ENCODE measurements around the gene ADORA3. TPM values are rescaled to one million over a fixed set of nuclear protein-coding genes. Genes with fewer than 3 reads are reported as not detected.

Gene ADORA3
- total RNA-seq, 1 experiment from 2014 or later = not detected

GRCh38 chr1:111507411-111508201 is 4.2 kb upstream of the ADORA3 start:
- peak; percentile 80 for DNase-seq (ENCODE audit: low read depth)

GRCh38 chr1:111506561-111506960 is 3.1 kb upstream of the ADORA3 start:
- no peak for DNase-seq (ENCODE audit: low read depth)

- DNase-seq (ENCODE audit: low read depth) = no peak
Measured at GRCh38 chr1:111505641-111506119, 2.2 kb upstream of the ADORA3 start.

- no peak for DNase-seq (ENCODE audit: low read depth)
Measured at GRCh38 chr1:111504097-111504496, 664 bp upstream of the ADORA3 start.

- no peak for DNase-seq (ENCODE audit: low read depth)
Measured at GRCh38 chr1:111501645-111502044, 1.8 kb downstream of the ADORA3 start.

- DNase-seq (ENCODE audit: low read depth) = no peak
Measured at GRCh38 chr1:111499026-111499785, 4.2 kb downstream of the ADORA3 start.

- no peak for DNase-seq (ENCODE audit: low read depth)
Measured at GRCh38 chr1:111497592-111497991, 5.8 kb downstream of the ADORA3 start.

- no peak for DNase-seq (ENCODE audit: low read depth)
Measured at GRCh38 chr1:111496398-111496797, 7.0 kb downstream of the ADORA3 start.

GRCh38 chr1:111491070-111491469 is 12.4 kb downstream of the ADORA3 start:
- no peak for DNase-seq (ENCODE audit: low read depth)

GRCh38 chr1:111490220-111490619 is 13.2 kb downstream of the ADORA3 start:
- DNase-seq (ENCODE audit: low read depth) = no peak

GRCh38 chr1:111489604-111490003 is 13.8 kb downstream of the ADORA3 start:
- no peak for DNase-seq (ENCODE audit: low read depth)

- DNase-seq (ENCODE audit: low read depth) = no peak
Measured at GRCh38 chr1:111488669-111489068, 14.8 kb downstream of the ADORA3 start.

- DNase-seq (ENCODE audit: low read depth) = no peak
Measured at GRCh38 chr1:111487133-111487532, 16.3 kb downstream of the ADORA3 start.

GRCh38 chr1:111486431-111486830 is 17.0 kb downstream of the ADORA3 start:
- peak; percentile 32 for DNase-seq (ENCODE audit: low read depth)

- DNase-seq (ENCODE audit: low read depth) = no peak
Measured at GRCh38 chr1:111484391-111485026, 18.9 kb downstream of the ADORA3 start.

- DNase-seq (ENCODE audit: low read depth) = no peak
Measured at GRCh38 chr1:111483876-111484275, 19.6 kb downstream of the ADORA3 start.

GRCh38 chr1:111483166-111483565 is 20.3 kb downstream of the ADORA3 start:
- DNase-seq (ENCODE audit: low read depth) = no peak

GRCh38 chr1:111481387-111482221 is 21.8 kb downstream of the ADORA3 start:
- DNase-seq (ENCODE audit: low read depth) = peak; percentile 81

GRCh38 chr1:111480674-111481073 is 22.8 kb downstream of the ADORA3 start:
- DNase-seq (ENCODE audit: low read depth) = no peak

GRCh38 chr1:111476761-111477309 is 26.6 kb downstream of the ADORA3 start:
- DNase-seq (ENCODE audit: low read depth) = no peak

- no peak for DNase-seq (ENCODE audit: low read depth)
Measured at GRCh38 chr1:111476214-111476613, 27.2 kb downstream of the ADORA3 start.

Measured in Daoy (cell line).